Neural progenitor cell (in vitro differentiated cells): ENCODE data around the gene LGI4. TPM values are rescaled to one million over a fixed set of nuclear protein-coding genes. Genes with fewer than 3 reads are reported as not detected.

ENCODE experiments used
- DNase-seq: peaks from one replicate; pipeline ENCODE4 v3.0.0-alpha.2; 2016; ENCODE audit warnings: low spot score
- H2AFZ ChIP-seq: fragments of 200-600 bp; sonication (generic); replicated peaks from 2 replicates; pipeline ENCODE4 v1.6.1; 2016; ENCODE audit warnings: antibody characterized with exemption
- H3F3A ChIP-seq: fragments of 200-600 bp; sonication (generic); 2 replicates; pipeline ENCODE4 v1.6.1; 2016; ENCODE audit warnings: antibody characterized with exemption, low read depth
- H3K27ac ChIP-seq: fragments of 200-600 bp; sonication (generic); 2 replicates; pipeline ENCODE4 v1.5.1; 2016; ENCODE audit warnings: mild to moderate bottlenecking
- H3K27me3 ChIP-seq: fragments of 200-600 bp; sonication (generic); 2 replicates; pipeline ENCODE4 v1.6.1; 2016; ENCODE audit warnings: mild to moderate bottlenecking, moderate library complexity
- H3K36me3 ChIP-seq: fragments of 200-600 bp; sonication (generic); 2 replicates; pipeline ENCODE4 v1.5.1; 2016
- H3K4me1 ChIP-seq: fragments of 200-600 bp; sonication (generic); 2 replicates; pipeline ENCODE4 v1.6.1; 2016; ENCODE audit warnings: mixed run types
- H3K4me2 ChIP-seq: fragments of 200-600 bp; sonication (generic); 2 replicates; pipeline ENCODE4 v1.6.1; 2016
- H3K4me3 ChIP-seq: fragments of 200-600 bp; sonication (generic); 2 replicates; pipeline ENCODE4 v1.5.1; 2016
- H3K79me2 ChIP-seq: fragments of 200-600 bp; sonication (generic); 2 replicates; pipeline ENCODE4 v1.6.1; 2016; ENCODE audit warnings: low read depth
- H3K9ac ChIP-seq: fragments of 200-600 bp; sonication (generic); 2 replicates; pipeline ENCODE4 v1.6.1; 2016
- H3K9me3 ChIP-seq: fragments of 200-600 bp; sonication (generic); 2 replicates; pipeline ENCODE4 v1.5.1; 2016; ENCODE audit warnings: low read depth
- H4K20me1 ChIP-seq: fragments of 200-600 bp; sonication (generic); 2 replicates; pipeline ENCODE4 v1.6.1; 2016; ENCODE audit warnings: low read depth
- H3K27ac Mint-ChIP-seq: 3 replicates; pipeline ENCODE4 v1.8.0; 2021; ENCODE audit warnings: mixed read lengths
- H3K27me3 Mint-ChIP-seq: 2 replicates; pipeline ENCODE4 v1.8.0; 2022; ENCODE audit warnings: low read depth, mild to moderate bottlenecking, inconsistent platforms, moderate library complexity, mixed read lengths; ENCODE audit not compliant: insufficient read depth
- H3K36me3 Mint-ChIP-seq: 3 replicates; pipeline ENCODE4 v1.8.0; 2021; ENCODE audit warnings: mixed read lengths
- H3K4me1 Mint-ChIP-seq: 3 replicates; pipeline ENCODE4 v1.8.0; 2021; ENCODE audit warnings: mixed read lengths
- H3K4me3 Mint-ChIP-seq: 3 replicates; pipeline ENCODE4 v1.8.0; 2021; ENCODE audit warnings: mild to moderate bottlenecking, moderate library complexity, mixed read lengths
- H3K9me3 Mint-ChIP-seq: 3 replicates; pipeline ENCODE4 v1.8.0; 2020; ENCODE audit warnings: mixed read lengths
- CTCF ChIP-seq: fragments of 200-600 bp; sonication (generic); IDR thresholded peaks from 2 replicates; pipeline ENCODE4 v1.5.1; 2017; ENCODE audit warnings: antibody characterized with exemption, mild to moderate bottlenecking
- EZH2 ChIP-seq: fragments of 200-600 bp; sonication (generic); IDR thresholded peaks from 2 replicates; pipeline ENCODE4 v1.6.1; 2017; ENCODE audit warnings: antibody characterized with exemption, mild to moderate bottlenecking, moderate library complexity
- EZH2phosphoT487 ChIP-seq: fragments of 200-600 bp; sonication (generic); IDR thresholded peaks from 2 replicates; pipeline ENCODE4 v1.6.1; 2017; ENCODE audit warnings: antibody characterized with exemption
- total RNA-seq: library from RNA; depleted of rRNA; stranded (reverse); fragments of >200 nt; gene quantifications from 2 replicates; pipeline ENCODE4 v1.2.3, GENCODE V29; 2015; ENCODE audit warnings: low replicate concordance

The LGI4 gene
- total RNA-seq, 1 donor from 2014 or later: not detected

- peak within 1 kb of the TSS; percentile 100 for H2AFZ ChIP-seq
Observed at GRCh38 chr19:35115177-35115951, 19.5 kb downstream of the LGI4 start, which contains the start of gene FXYD3. Gene FXYD3 (plus strand): TSS chr19:35115823. CDS start chr19:35119377, 3,554 bp downstream.

GRCh38 chr19:35114353-35115176 lies 20.3 kb downstream of the LGI4 start:
- H3K4me3 Mint-ChIP-seq: peak overlapping the region; percentile 72

More at GRCh38 chr19:35115177-35115951, 19.5 kb downstream of the LGI4 start, which contains the start of gene FXYD3:
- no peak within 1 kb of the TSS for H3K9ac ChIP-seq
- H3K4me2 ChIP-seq: peak within 1 kb of the TSS; percentile 74
- H3K9me3 ChIP-seq: no peaks in the 10 kb centered on the region
- H3K9me3 Mint-ChIP-seq: no peaks in the 10 kb centered on the region
- H3K4me1 Mint-ChIP-seq: peaks cover 27% of the 10 kb centered on the region
- H3K36me3 Mint-ChIP-seq: no peaks in the 10 kb centered on the region
- H3K27me3 Mint-ChIP-seq: peaks cover 11% of the 10 kb centered on the region
- H3K27ac Mint-ChIP-seq: peak within 1 kb of the TSS; percentile 97
- DNase-seq: no peak
- peak within 1 kb of the TSS; percentile 39 for H3K4me3 ChIP-seq
- no peak for TF ChIP-seq EZH2phosphoT487
- TF ChIP-seq CTCF: no peak
- no peak for TF ChIP-seq EZH2
- H3K27ac ChIP-seq: no peak within 1 kb of the TSS
- H3K27me3 ChIP-seq: no peaks in the 10 kb centered on the region
- peak within 1 kb of the TSS; percentile 72 for H3K4me3 Mint-ChIP-seq
- peaks cover 11% of the 10 kb centered on the region for H3K4me1 ChIP-seq
- no peaks in the 10 kb centered on the region for H4K20me1 ChIP-seq
- H3F3A ChIP-seq: no peaks in the 10 kb centered on the region
- H3K79me2 ChIP-seq: no peaks in the 10 kb centered on the region
- no peaks in the 10 kb centered on the region for H3K36me3 ChIP-seq

More at GRCh38 chr19:35114353-35115176, 20.3 kb downstream of the LGI4 start:
- H3K4me3 ChIP-seq: peak overlapping the region; percentile 39
- Mint-ChIP-seq H3K27me3 (peaks cover 9% of the 10 kb centered on the region), H3K9me3 (no peaks in the 10 kb centered on the region), H3K4me1 (peaks cover 27% of the 10 kb centered on the region), H3K36me3 (no peaks in the 10 kb centered on the region), H3K27ac (peak overlapping the region; percentile 69)
- H3K4me2 ChIP-seq: peak overlapping the region; percentile 74
- H3K9ac ChIP-seq: no peak overlapping the region
- H3K36me3 ChIP-seq: no peaks in the 10 kb centered on the region
- no peaks in the 10 kb centered on the region for H3K27me3 ChIP-seq
- H4K20me1 ChIP-seq: no peaks in the 10 kb centered on the region
- peak; percentile 85 for DNase-seq
- H3K27ac ChIP-seq: no peak overlapping the region
- no peaks in the 10 kb centered on the region for H3K79me2 ChIP-seq
- peaks cover 14% of the 10 kb centered on the region for H3K4me1 ChIP-seq
- no peaks in the 10 kb centered on the region for H3K9me3 ChIP-seq
- peak overlapping the region; percentile 100 for H2AFZ ChIP-seq
- H3F3A ChIP-seq: no peaks in the 10 kb centered on the region
- TF ChIP-seq CTCF: peak; percentile 99
- TF ChIP-seq EZH2phosphoT487: no peak
